ENCODE results near the gene CLBA1. TPM values are rescaled to one million over a fixed set of nuclear protein-coding genes. Genes with fewer than 3 reads are reported as not detected.

Gene CLBA1
- polyA plus RNA-seq, 1 of the 3 experiments (the other 2 are of a cell fraction), result 18.5 TPM

DNA sequence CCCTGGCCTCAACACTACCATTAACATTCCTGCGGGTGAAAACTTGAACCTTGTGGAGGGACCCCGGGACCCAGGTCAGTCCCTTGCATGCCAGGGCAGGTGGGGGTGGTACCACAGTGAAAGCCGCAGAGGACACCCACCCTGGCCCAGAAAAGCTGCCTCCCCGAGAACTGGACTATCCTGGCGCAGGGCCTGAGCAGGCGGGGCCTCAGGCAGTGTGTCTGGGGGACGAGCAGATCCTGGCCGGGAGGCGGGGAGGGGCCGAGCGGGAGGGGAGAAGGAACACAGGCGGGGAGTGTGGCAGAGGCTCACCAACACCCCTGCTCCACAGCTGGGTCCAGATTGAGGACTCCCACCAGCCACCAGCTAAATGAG is 17.4 kb upstream of the CLBA1 start (continued):
- TF ChIP-seq, protein P1, sequence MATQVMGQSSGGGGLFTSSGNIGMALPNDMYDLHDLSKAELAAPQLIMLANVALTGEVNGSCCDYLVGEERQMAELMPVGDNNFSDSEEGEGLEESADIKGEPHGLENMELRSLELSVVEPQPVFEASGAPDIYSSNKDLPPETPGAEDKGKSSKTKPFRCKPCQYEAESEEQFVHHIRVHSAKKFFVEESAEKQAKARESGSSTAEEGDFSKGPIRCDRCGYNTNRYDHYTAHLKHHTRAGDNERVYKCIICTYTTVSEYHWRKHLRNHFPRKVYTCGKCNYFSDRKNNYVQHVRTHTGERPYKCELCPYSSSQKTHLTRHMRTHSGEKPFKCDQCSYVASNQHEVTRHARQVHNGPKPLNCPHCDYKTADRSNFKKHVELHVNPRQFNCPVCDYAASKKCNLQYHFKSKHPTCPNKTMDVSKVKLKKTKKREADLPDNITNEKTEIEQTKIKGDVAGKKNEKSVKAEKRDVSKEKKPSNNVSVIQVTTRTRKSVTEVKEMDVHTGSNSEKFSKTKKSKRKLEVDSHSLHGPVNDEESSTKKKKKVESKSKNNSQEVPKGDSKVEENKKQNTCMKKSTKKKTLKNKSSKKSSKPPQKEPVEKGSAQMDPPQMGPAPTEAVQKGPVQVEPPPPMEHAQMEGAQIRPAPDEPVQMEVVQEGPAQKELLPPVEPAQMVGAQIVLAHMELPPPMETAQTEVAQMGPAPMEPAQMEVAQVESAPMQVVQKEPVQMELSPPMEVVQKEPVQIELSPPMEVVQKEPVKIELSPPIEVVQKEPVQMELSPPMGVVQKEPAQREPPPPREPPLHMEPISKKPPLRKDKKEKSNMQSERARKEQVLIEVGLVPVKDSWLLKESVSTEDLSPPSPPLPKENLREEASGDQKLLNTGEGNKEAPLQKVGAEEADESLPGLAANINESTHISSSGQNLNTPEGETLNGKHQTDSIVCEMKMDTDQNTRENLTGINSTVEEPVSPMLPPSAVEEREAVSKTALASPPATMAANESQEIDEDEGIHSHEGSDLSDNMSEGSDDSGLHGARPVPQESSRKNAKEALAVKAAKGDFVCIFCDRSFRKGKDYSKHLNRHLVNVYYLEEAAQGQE (IDR thresholded peaks at IDR 0.05; ENCODE audit: low read depth, low read length), result no peak
- TF ChIP-seq EP300 (IDR thresholded peaks at IDR 0.05; ENCODE audit: borderline replicate concordance in 1 of 2, low read depth in 1 of 2, low read length in 1 of 2) (no peak), RFX5 (IDR thresholded peaks at IDR 0.05; ENCODE audit: low read length) (no peak), MEF2A (IDR thresholded peaks at IDR 0.05; ENCODE audit: borderline replicate concordance, low read depth) (no peak)

DNA sequence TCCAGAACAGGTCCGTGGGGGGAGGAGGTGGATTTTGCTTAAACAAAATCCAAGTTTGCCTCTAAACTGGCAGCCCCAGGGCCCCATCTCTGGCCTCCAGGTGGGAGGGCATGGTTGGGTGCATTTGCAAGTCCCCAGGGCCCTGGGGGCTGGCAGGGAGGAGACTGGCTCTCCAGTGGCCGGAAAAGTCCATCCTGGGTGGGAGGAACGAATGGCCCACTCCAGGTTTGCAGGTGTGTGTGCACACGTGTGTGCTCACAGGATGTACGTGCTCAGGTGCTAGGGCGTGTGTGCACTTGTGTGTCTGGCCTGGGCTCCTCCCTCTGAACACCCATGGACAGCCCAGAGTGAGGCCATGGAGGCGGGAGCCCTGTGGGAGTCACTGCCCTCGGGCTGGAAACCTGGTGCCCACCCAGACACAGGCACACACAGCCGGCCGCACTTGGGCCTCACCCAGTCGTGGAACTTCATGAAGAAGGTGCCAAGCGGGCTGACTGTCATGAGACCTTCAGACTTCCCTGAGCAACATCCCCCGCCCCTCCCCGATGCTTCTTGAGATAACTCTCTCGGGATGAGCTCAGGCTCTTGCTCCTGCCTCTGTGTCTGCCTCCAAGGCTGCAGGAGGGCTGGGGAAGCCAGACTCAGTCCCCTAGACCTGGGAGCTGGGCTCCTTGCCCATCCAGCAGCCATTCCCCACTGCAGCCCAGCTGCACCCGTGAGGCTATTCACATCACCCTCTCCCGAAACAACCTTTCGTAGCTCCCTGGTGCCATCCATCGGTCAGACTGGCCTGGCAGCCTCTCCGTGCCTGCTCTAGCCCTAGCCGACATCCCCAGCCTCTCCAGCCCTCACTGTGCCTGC is 16.8 kb upstream of the CLBA1 start:
- peaks cover 31 to 42% of the 10 kb centered on the region in 2 experiments; a peak in 3 of 4 replicates for H3K4me1 ChIP-seq (ENCODE audit: control insufficient read depth in 1 of 2, insufficient read depth in 2 of 2, low read depth in 1 of 2, low read length in 1 of 2)
- H4K20me1 ChIP-seq (ENCODE audit: insufficient read depth), result no peaks in the 10 kb centered on the region
- no peaks in the 10 kb centered on the region for H3K9me2 ChIP-seq
- peaks cover 5% of the 10 kb centered on the region for H3F3A ChIP-seq (replicated peaks; ENCODE audit: insufficient read depth)
- no peaks in the 10 kb centered on the region for H3K9me3 ChIP-seq
- H3K27ac ChIP-seq (ENCODE audit: low read depth in 2 of 2, low read length in 1 of 2), result peak overlapping the region in 1 of 2 experiments; percentile 15; a peak in 2 of 4 replicates
- H3K27me3 ChIP-seq (ENCODE audit: insufficient read depth), result no peaks in the 10 kb centered on the region
- H2AFZ ChIP-seq (ENCODE audit: low read depth), result no peak overlapping the region
- no peak overlapping the region for H3K9ac ChIP-seq
- ChIA-PET CTCF (interaction anchor here (1.0 to 11.2 kb wide), 6 partner anchors 13 to 76 kb away, joined by 5 to 284 read pairs (median 6); no protein-coding TSS in a partner anchor), POLR2A (no interaction called here)
- TF ChIP-seq EZH2phosphoT487 (IDR thresholded peaks at IDR 0.05; ENCODE audit: borderline replicate concordance, low read depth) (no peak), NFIC (IDR thresholded peaks at IDR 0.05; ENCODE audit: borderline replicate concordance) (0 out of 2 replicates have a peak, but pooled peaks have one; percentile 13), TCF12 (IDR thresholded peaks at IDR 0.05) (no peak), RAD21 (IDR thresholded peaks at IDR 0.05; ENCODE audit: low read length) (peak; percentile 31; the same call in 1 of the 2 replicates), RXRA (IDR thresholded peaks at IDR 0.05; ENCODE audit: borderline replicate concordance, low read depth) (no peak)
- TF ChIP-seq, protein P2, sequence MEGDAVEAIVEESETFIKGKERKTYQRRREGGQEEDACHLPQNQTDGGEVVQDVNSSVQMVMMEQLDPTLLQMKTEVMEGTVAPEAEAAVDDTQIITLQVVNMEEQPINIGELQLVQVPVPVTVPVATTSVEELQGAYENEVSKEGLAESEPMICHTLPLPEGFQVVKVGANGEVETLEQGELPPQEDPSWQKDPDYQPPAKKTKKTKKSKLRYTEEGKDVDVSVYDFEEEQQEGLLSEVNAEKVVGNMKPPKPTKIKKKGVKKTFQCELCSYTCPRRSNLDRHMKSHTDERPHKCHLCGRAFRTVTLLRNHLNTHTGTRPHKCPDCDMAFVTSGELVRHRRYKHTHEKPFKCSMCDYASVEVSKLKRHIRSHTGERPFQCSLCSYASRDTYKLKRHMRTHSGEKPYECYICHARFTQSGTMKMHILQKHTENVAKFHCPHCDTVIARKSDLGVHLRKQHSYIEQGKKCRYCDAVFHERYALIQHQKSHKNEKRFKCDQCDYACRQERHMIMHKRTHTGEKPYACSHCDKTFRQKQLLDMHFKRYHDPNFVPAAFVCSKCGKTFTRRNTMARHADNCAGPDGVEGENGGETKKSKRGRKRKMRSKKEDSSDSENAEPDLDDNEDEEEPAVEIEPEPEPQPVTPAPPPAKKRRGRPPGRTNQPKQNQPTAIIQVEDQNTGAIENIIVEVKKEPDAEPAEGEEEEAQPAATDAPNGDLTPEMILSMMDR (IDR thresholded peaks at IDR 0.05), result peak; percentile 40
- peak overlapping the region; percentile 90 for H3K4me2 ChIP-seq
- 69% methylated on average over 12 of the region's 21 CpGs for WGBS (ENCODE audit: low lambda C conversion rate)
- no peak overlapping the region for H3K4me3 ChIP-seq (ENCODE audit: low read depth in 2 of 2, low read length in 1 of 2)
- no peaks in the 10 kb centered on the region for H3K36me3 ChIP-seq (replicated peaks in 1 of 2; ENCODE audit: control insufficient read depth in 1 of 2, insufficient read depth in 2 of 2, low read length in 1 of 2)
- peak; percentile 51 for DNase-seq
- H3K79me2 ChIP-seq (ENCODE audit: insufficient read depth), result peaks cover 82% of the 10 kb centered on the region; the same call in 1 of the 2 replicates
